Measurements from ENCODE around the gene STAG1.
"Not testable (repeated sequence)": the region's sequence is repeated elsewhere in the genome, so short reads cannot be mapped to it uniquely, and the experiment has no call there.

STAG1 gene

GRCh38 chr3:136377508-136377907 lies 374.7 kb downstream of the STAG1 start:
- DNase-seq, result no peak

DNA sequence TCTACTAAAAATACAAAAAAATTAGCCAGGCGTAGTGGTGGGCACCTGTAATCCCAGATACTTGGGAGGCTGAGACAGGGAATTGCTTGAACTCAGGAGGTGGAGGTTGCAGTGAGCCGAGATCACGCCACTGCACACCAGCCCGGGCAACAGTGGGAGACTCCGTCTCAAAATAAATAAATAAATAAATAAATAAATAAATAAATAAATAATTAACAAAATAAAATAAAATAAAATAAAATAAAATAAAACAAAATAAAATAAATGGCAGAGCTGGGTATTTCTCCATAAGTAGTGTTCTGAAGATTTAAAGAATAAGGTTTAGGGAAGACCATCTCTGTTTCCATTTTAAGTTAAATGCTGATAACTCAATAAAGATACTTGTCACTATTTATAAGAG lies 376.4 kb downstream of the STAG1 start:
- not testable (repeated sequence) for DNase-seq

GRCh38 chr3:136366289-136366688 lies 385.9 kb downstream of the STAG1 start:
- no peak for DNase-seq

DNA sequence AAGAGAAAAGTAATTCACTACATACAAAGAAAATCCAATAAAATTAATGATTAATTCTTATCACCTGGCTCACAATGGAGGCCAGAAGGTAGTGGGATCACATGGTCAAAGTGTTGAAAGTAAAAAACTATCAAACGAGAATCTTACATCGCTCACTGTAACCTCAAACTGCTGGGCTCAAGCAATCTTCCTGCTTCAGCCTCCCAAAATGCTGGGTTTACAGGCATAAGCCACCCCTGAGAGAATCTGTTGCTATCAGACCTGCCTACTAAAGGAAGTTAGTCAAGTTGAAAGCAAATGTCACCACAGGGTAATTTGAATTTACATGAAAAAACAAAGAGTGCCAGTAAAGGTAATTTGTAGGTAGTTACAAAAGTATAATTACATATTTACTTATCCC lies 398.7 kb downstream of the STAG1 start:
- DNase-seq, result no peak

DNA sequence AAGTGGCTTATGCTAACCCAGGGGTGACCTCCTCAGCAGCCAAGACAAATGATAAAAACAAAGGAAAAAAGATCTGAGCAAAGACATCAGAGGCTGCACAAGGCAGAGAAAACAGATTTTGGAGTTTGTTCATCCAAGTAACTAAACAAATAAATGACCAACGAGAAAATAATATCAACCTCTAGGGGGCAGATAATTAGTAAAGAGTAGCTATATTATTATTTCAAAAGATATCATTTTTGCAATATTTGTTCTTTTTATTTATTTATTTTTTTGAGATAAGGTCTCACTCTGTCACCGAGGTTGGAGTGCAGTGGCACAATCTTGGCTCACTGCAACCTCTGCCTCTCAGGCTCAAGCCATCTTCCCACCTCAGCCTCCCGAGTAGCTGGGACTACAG lies 400.3 kb downstream of the STAG1 start:
- no peak for DNase-seq

DNA sequence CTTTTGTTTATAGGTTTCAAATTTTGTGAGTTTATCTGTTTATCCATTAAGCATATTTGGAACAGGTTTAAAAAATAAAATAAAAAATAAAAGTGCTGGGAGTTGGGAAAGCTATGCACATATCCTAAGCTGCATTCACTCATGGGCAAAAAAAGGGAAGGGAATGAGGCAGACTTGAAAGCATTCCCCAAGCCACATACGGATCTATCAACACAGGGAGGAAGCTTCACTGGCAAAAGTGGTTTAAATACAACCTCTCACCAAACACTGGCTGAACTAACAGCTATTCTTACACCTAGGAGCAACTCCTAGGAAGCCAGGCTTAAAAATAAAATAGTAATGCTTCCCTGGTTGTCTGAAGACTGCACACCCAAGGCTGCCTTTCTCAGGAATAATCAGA lies 400.8 kb downstream of the STAG1 start:
- no peak for DNase-seq

GRCh38 chr3:136350557-136350956 lies 401.6 kb downstream of the STAG1 start:
- DNase-seq, result no peak

DNA sequence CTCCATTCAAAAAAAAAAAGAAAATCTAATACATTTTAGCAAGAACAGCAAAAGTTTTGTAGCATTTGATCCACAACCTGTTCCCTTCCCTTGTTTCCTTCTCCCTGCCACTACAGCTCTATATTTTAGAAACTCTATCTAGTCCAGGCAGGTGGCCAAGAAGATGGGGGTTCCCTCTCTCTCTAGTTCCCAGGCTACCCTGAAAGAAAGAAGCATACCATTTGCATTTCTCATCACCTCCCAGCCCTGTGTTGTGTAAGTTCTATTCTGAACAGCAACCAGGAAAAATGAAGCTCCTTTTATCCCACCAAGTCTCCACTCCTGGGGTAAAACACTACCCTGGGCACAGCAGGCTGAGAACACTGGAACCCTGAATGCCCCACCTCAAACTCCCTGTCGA lies 402.0 kb downstream of the STAG1 start:
- DNase-seq, result no peak

- no peak for DNase-seq
These were observed 405.7 kb downstream of the STAG1 start for GRCh38 chr3:136346486-136346885.

GRCh38 chr3:136343873-136344555 lies 408.2 kb downstream of the STAG1 start:
- DNase-seq, result no peak

GRCh38 chr3:136343446-136343845 lies 408.7 kb downstream of the STAG1 start:
- DNase-seq, result no peak

DNA sequence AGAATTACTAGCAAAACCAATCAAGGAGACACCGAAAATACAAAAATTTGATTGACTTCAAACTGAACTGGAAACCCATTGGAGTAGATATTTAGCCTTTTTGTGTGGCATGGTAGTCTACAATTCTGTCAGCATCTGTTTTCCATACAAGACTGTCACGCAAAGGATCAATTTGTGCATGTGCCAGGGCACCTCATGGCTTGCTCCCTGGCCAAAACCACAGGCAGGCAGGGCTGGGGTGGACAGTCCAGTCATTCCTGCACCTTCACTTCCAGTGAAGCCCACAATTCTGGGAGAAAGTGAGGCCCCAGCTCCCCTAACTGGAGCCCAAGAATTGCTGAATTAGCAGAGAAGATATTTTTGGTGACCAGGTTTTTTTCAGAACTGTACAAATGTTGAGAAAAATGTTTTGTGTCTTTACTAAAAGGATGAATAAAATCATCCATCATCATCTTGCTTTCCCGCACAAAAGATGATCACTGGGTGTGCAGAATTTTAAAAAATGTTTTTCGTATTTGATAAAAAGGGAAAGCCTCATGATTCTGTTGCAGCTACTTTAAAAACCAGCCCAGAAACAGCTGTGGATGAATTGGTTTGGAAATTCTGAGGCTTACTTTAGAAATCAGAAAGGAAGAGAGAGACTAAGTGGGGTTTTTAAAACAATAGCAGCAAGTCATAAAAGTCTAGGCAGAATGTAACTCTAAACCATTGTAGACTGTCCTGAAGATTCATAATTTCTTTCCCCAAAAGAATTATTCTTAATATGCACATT lies 415.7 kb downstream of the STAG1 start:
- no peak for DNase-seq

- not testable (repeated sequence) for DNase-seq
These were observed 417.5 kb downstream of the STAG1 start for GRCh38 chr3:136334726-136335125.

GRCh38 chr3:136334209-136334608 lies 418.0 kb downstream of the STAG1 start:
- DNase-seq, result no peak

- DNase-seq, result no peak
These were observed 419.4 kb downstream of the STAG1 start for GRCh38 chr3:136332776-136333175.

- no peak for DNase-seq
These were observed 419.9 kb downstream of the STAG1 start for GRCh38 chr3:136332302-136332701.

DNA sequence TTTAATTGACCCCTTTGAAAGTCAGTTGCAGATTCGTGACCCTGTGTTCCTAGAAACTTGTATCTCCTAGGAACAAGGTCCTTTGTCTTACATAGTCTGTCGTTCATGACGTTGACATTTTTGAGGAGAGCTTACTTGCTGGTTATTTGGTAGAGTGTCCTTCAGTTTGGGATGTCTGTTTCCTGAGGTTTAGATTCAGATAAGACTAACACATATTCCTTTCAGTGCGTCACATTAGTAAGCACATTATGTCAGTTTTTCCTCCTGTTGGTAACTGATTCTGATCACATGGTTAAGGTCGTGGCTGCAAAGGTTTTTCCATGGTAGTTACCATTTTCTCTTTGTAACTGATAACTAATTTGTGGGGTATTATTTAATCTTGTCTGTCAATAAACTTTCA lies 421.3 kb downstream of the STAG1 start:
- DNase-seq, result no peak

DNA sequence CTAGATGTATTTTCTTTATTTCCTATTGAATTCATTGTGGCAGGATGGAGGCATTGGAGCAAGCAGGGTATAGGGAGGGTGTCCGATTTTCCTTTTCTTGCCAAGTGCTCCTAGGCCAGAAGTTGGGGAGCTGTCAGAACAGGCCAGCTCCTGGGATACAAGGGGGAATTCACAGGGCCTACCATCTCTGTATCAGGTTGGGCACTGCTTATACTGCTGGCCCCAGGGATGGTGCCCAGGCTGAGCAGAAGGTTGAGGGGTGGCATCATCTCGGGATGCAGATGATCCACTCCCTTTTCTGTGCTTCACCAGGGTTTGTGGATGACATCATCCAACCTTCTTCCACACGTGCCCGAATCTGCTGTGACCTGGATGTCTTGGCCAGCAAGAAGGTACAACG lies 422.6 kb downstream of the STAG1 start:
- DNase-seq, result no peak

DNA sequence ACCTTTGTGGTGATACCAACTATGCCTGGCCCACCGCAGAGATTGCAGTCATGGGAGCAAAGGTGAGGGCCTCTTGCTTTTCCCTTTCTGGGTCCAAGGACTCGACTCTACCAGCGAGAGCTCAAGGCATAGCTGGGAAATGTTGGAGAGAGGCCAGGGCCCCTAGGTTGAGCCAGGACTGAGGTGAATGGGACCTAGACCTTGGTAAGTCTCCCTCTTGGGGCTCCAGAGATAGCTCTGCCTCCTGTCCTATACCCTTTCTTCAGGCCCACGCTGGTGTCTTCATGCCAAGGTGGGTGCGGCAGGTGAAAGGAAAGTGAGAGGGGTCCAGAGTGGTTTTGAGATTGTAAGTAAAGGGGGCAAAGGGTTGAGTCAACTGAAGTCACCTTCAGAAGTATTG lies 424.5 kb downstream of the STAG1 start:
- DNase-seq, result no peak

DNA sequence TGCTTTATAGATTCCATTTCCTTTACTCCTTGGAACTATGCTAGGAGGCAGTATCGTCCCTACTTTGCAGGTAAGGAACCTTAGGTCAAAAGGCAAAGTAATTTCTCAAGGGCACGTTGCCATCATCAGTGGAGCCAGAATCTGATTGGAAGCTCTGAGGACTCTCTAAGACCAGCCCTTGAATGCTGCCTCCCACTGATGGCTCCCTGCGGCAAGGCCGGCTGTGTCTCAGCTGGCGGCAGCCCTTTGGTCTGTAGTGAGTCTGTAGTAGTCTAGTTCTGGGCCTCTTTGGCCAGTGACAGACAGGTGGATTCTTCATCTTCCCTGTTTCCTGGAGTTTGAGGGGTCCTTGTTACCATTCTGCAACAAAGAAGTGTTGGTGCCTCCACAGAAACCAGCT lies 425.9 kb downstream of the STAG1 start:
- no peak for DNase-seq

GRCh38 chr3:136311968-136312367 lies 440.2 kb downstream of the STAG1 start:
- no peak for DNase-seq

DNA sequence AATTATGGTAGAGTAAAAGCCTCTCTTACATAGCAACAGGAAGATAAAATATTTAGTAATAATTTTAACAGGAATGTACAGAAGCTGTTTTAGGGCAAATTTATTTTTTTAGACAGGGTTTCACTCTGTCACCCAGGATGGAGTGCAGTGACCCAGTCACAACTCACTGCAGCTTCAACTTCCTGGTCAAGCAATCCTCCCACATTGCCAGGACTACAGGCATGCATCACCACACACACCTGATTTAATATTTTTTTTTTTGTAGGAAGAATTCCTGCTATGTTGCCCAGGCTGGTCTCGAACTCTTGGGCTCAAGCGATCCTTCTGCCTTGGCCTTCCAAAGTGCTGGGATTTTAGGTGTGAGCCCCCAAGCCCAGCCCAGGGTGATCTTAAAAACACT lies 440.9 kb downstream of the STAG1 start:
- no peak for DNase-seq

GRCh38 chr3:136305879-136306278 lies 446.3 kb downstream of the STAG1 start:
- DNase-seq, result no peak

- no peak for DNase-seq
These were observed 451.7 kb downstream of the STAG1 start for GRCh38 chr3:136300444-136300843.

- DNase-seq, result no peak
These were observed 454.4 kb downstream of the STAG1 start for GRCh38 chr3:136297826-136298225.

Measured in activated effector memory CD4-positive, alpha-beta T cell treated with anti-CD3 and anti-CD28 coated beads, Interleukin-2, amount 50 U/mL, for 16 hours (primary cell).